Tibial nerve (tissue), 4 donors: ENCODE results near the gene NHERF2.

Source experiments
- EP300 ChIP-seq, 2 donors: sonication (generic); formaldehyde crosslinking; IDR thresholded peaks; one replicate each; pipeline ENCODE4 v1.6.1; 2017; ENCODE audit warnings: antibody characterized with exemption in 2 of 2, mild to moderate bottlenecking in 1 of 2
- POLR2A ChIP-seq, 2 donors: fragments of 450-650 bp; IDR thresholded peaks; one replicate each; pipeline ENCODE4 v1.6.1; 2017; ENCODE audit warnings: antibody characterized with exemption in 2 of 2, mild to moderate bottlenecking in 2 of 2, moderate library complexity in 2 of 2
- TF ChIP-seq, protein P1 (sequence below), 5 experiments: fragments of 200-600 bp in 3 of 5; fragments of 450-650 bp in 2 of 5; sonication (generic) in 3 of 5; IDR thresholded peaks; one replicate each; pipeline ENCODE4 v1.5.1; 2016 to 2019; ENCODE audit warnings: antibody characterized with exemption in 5 of 5, mild to moderate bottlenecking in 3 of 5, moderate library complexity in 2 of 5

DNA sequence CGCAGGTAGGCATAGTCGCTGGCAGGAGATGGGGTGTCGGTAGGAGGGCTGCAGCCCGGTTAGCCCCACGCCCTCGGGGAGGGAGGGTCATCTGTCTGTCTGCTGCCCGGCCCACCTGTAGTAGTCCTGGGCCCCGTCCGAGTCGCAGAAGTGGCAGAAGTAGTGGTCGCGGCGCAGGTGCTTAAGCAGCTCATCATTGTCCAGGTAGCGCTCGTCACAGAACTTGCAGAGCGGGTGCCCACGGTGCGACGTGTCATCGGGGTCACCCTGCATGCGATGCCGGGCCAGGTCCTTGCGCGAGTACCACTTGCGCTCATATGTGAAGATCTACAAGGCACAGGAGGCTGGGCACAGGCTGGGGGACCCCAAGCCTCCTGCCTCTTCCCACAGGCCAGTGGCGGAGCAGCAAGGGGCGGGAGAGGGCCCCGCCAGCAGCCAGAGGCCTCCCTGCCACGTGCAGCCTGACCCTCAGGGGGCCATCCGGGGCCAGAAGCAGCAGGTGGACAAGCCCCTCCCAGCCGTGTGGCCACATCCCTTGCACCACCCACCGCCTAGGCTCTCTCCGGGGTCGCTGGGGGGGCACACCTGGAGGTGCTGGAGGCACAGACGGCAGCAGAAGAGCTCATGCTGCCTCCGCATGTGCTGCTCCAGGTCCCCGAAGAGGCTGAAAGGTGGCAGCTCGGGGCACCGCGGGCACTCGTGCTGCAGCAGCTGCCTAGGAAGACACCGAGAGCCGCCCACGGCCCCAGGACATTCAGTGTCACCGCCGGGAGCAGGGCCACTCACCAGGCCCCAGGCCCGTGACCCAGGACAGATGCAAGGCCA is 24.1 kb upstream of the NHERF2 start:
- TF ChIP-seq, protein P1, sequence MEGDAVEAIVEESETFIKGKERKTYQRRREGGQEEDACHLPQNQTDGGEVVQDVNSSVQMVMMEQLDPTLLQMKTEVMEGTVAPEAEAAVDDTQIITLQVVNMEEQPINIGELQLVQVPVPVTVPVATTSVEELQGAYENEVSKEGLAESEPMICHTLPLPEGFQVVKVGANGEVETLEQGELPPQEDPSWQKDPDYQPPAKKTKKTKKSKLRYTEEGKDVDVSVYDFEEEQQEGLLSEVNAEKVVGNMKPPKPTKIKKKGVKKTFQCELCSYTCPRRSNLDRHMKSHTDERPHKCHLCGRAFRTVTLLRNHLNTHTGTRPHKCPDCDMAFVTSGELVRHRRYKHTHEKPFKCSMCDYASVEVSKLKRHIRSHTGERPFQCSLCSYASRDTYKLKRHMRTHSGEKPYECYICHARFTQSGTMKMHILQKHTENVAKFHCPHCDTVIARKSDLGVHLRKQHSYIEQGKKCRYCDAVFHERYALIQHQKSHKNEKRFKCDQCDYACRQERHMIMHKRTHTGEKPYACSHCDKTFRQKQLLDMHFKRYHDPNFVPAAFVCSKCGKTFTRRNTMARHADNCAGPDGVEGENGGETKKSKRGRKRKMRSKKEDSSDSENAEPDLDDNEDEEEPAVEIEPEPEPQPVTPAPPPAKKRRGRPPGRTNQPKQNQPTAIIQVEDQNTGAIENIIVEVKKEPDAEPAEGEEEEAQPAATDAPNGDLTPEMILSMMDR (IDR thresholded peaks at IDR 0.05) = no peak
- TF ChIP-seq POLR2A (IDR thresholded peaks at IDR 0.05) (no peak), EP300 (IDR thresholded peaks at IDR 0.05) (no peak)
